Esophagus squamous epithelium (tissue), 4 donors: ENCODE results near the gene CATSPER3.

Experiments used
- POLR2A ChIP-seq, 4 donors: fragments of 450-650 bp; IDR thresholded peaks; one replicate each; pipeline ENCODE4 v1.6.1; 2017; ENCODE audit warnings: antibody characterized with exemption in 4 of 4, mild to moderate bottlenecking in 4 of 4, moderate library complexity in 3 of 4
- TF ChIP-seq, protein P1 (sequence below), 6 experiments: fragments of 450-650 bp in 4 of 6; fragments of 200-600 bp in 2 of 6; sonication (generic) in 2 of 6; IDR thresholded peaks; one replicate each; pipeline ENCODE4 v1.5.1; 2016 to 2019; ENCODE audit warnings: antibody characterized with exemption in 6 of 6, mild to moderate bottlenecking in 4 of 6, moderate library complexity in 4 of 6

- TF ChIP-seq, protein P1, sequence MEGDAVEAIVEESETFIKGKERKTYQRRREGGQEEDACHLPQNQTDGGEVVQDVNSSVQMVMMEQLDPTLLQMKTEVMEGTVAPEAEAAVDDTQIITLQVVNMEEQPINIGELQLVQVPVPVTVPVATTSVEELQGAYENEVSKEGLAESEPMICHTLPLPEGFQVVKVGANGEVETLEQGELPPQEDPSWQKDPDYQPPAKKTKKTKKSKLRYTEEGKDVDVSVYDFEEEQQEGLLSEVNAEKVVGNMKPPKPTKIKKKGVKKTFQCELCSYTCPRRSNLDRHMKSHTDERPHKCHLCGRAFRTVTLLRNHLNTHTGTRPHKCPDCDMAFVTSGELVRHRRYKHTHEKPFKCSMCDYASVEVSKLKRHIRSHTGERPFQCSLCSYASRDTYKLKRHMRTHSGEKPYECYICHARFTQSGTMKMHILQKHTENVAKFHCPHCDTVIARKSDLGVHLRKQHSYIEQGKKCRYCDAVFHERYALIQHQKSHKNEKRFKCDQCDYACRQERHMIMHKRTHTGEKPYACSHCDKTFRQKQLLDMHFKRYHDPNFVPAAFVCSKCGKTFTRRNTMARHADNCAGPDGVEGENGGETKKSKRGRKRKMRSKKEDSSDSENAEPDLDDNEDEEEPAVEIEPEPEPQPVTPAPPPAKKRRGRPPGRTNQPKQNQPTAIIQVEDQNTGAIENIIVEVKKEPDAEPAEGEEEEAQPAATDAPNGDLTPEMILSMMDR (IDR thresholded peaks at IDR 0.05), result no peak
- TF ChIP-seq POLR2A (IDR thresholded peaks at IDR 0.05), result no peak
Observed at GRCh38 chr5:135011355-135012032, 43.8 kb downstream of the CATSPER3 start.
